Parathyroid adenoma (tissue), 2 donors: ENCODE data around the gene SAXO1.
A peak's percentile ranks its signal among the peaks of the same experiment; 100 is the strongest.

Experiments
- H2AFZ ChIP-seq: fragments of 300-600 bp; sonication (generic); one replicate; pipeline ENCODE4 v1.7.0; 2017; ENCODE audit warnings: antibody characterized with exemption, mild to moderate bottlenecking
- H3K27ac ChIP-seq: fragments of 300-600 bp; sonication (generic); one replicate; pipeline ENCODE4 v1.7.0; 2017
- H3K27me3 ChIP-seq: fragments of 300-600 bp; sonication (generic); one replicate; pipeline ENCODE4 v1.7.0; 2017; ENCODE audit warnings: low read length; ENCODE audit not compliant: control insufficient read depth, insufficient read depth
- H3K36me3 ChIP-seq: fragments of 300-600 bp; sonication (generic); one replicate; pipeline ENCODE4 v1.7.0; 2017; ENCODE audit warnings: low read length; ENCODE audit not compliant: control insufficient read depth, insufficient read depth
- H3K4me1 ChIP-seq: fragments of 300-600 bp; sonication (generic); one replicate; pipeline ENCODE4 v1.7.0; 2017; ENCODE audit warnings: control low read depth
- H3K4me2 ChIP-seq: fragments of 300-600 bp; sonication (generic); one replicate; pipeline ENCODE4 v1.7.0; 2017; ENCODE audit warnings: low read length
- H3K4me3 ChIP-seq: fragments of 300-600 bp; sonication (generic); one replicate; pipeline ENCODE4 v1.7.0; 2017; ENCODE audit warnings: low read depth, low read length
- H3K79me2 ChIP-seq: fragments of 300-600 bp; sonication (generic); one replicate; pipeline ENCODE4 v1.7.0; 2017; ENCODE audit warnings: control low read depth
- H3K9ac ChIP-seq: fragments of 300-600 bp; sonication (generic); one replicate; pipeline ENCODE4 v1.7.0; 2017; ENCODE audit warnings: mild to moderate bottlenecking
- H3K9me3 ChIP-seq: fragments of 300-600 bp; sonication (generic); one replicate; pipeline ENCODE4 v1.7.0; 2017; ENCODE audit warnings: low read length; ENCODE audit not compliant: control insufficient read depth
- TF ChIP-seq, protein P1 (sequence below): fragments of 300-600 bp; sonication (generic); IDR thresholded peaks from one replicate; pipeline ENCODE4 v1.7.0; 2017; ENCODE audit warnings: antibody characterized with exemption, mild to moderate bottlenecking
- donor health status: primary hyperparathyroidism.

SAXO1 gene, protein sequence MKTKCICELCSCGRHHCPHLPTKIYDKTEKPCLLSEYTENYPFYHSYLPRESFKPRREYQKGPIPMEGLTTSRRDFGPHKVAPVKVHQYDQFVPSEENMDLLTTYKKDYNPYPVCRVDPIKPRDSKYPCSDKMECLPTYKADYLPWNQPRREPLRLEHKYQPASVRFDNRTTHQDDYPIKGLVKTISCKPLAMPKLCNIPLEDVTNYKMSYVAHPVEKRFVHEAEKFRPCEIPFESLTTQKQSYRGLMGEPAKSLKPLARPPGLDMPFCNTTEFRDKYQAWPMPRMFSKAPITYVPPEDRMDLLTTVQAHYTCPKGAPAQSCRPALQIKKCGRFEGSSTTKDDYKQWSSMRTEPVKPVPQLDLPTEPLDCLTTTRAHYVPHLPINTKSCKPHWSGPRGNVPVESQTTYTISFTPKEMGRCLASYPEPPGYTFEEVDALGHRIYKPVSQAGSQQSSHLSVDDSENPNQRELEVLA

DNA sequence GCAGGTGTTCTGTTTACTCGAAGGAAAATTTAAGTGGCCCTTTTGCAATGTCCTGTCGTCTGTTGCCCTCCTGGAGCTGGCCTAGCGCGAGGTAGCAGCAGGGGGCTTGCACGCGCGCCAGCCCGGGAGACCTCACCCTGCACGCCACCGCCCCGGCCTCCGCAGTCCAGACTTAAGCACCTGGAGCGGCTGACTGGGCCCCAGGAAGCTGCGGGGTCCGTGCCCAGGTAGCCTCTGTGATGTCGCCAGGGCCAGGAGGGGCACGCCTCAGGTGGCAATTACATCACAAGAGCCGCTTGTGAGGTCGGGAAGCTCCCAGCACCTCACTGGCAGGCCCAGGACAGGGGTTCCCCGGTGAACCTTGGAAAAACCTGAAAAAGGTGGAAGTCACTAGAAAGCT is at the start of gene SAXO1:
Gene SAXO1, minus strand, starts transcription at position 195 of the 400 bp plus-strand sequence. CDS start 301 bp downstream, outside the sequence.
- no peaks in the 10 kb centered on the region for H3K4me1 ChIP-seq
- peak within 1 kb of the TSS; percentile 58 for H2AFZ ChIP-seq
- no peaks in the 10 kb centered on the region for H3K36me3 ChIP-seq
- no peak within 1 kb of the TSS for H3K4me3 ChIP-seq
- no peaks in the 10 kb centered on the region for H3K27me3 ChIP-seq
- TF ChIP-seq, protein P1, sequence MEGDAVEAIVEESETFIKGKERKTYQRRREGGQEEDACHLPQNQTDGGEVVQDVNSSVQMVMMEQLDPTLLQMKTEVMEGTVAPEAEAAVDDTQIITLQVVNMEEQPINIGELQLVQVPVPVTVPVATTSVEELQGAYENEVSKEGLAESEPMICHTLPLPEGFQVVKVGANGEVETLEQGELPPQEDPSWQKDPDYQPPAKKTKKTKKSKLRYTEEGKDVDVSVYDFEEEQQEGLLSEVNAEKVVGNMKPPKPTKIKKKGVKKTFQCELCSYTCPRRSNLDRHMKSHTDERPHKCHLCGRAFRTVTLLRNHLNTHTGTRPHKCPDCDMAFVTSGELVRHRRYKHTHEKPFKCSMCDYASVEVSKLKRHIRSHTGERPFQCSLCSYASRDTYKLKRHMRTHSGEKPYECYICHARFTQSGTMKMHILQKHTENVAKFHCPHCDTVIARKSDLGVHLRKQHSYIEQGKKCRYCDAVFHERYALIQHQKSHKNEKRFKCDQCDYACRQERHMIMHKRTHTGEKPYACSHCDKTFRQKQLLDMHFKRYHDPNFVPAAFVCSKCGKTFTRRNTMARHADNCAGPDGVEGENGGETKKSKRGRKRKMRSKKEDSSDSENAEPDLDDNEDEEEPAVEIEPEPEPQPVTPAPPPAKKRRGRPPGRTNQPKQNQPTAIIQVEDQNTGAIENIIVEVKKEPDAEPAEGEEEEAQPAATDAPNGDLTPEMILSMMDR: no peak
- H3K4me2 ChIP-seq: no peak within 1 kb of the TSS
- no peak within 1 kb of the TSS for H3K27ac ChIP-seq
- no peaks in the 10 kb centered on the region for H3K79me2 ChIP-seq
- H3K9ac ChIP-seq: no peak within 1 kb of the TSS
- no peaks in the 10 kb centered on the region for H3K9me3 ChIP-seq

DNA sequence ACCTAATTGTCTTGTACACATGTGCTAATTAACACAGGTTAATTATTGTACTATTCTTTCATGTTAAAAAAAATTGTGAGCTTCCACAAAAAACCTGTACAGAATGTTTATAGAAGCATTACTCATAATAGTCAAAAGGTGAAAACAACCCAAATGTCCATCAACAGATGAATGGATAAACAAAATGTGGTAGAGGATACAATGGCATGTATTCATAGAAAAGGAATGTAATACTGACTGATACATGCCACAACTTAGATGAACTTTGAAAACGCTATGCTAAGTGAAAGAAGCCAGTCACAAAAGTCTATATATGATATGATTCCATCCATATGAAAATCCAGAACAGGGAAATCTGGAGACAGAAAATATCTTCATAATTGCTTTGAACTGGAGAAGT is 41.8 kb upstream of the SAXO1 start:
- Histone ChIP-seq H3K9ac (no peak overlapping the region), H3K36me3 (no peaks in the 10 kb centered on the region), H3K27ac (no peak overlapping the region), H3K4me1 (no peaks in the 10 kb centered on the region), H3K4me2 (no peak overlapping the region), H3K9me3 (no peaks in the 10 kb centered on the region), H3K4me3 (no peak overlapping the region), H3K27me3 (no peaks in the 10 kb centered on the region), H2AFZ (no peak overlapping the region), H3K79me2 (no peaks in the 10 kb centered on the region)
- TF ChIP-seq, protein P1: no peak

DNA sequence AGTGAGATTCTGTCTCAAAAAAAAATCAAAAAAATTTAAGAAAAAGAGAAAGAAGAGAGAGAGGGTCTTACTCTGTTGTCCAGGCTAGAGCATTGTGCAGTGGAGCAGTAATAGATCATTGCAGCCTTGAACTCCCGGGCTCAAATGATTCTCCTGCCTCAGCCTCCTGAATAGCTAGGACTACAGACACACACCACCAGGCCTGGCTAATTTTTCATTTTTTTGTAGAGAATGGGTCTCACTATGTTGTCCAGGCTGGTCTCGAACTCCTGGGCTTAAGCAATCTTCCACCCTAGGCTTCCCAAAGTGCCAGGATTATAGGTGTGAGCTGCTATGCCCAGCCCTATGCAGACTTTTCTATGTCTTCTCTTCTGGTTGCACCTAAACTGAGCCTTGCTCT is 41.2 kb upstream of the SAXO1 start:
- no peaks in the 10 kb centered on the region for H3K36me3 ChIP-seq
- no peaks in the 10 kb centered on the region for H3K4me1 ChIP-seq
- H3K9me3 ChIP-seq: no peaks in the 10 kb centered on the region
- no peak overlapping the region for H3K27ac ChIP-seq
- no peak overlapping the region for H3K4me3 ChIP-seq
- H3K4me2 ChIP-seq: no peak overlapping the region
- no peak overlapping the region for H2AFZ ChIP-seq
- no peaks in the 10 kb centered on the region for H3K79me2 ChIP-seq
- TF ChIP-seq, protein P1: no peak
- no peak overlapping the region for H3K9ac ChIP-seq
- H3K27me3 ChIP-seq: no peaks in the 10 kb centered on the region

DNA sequence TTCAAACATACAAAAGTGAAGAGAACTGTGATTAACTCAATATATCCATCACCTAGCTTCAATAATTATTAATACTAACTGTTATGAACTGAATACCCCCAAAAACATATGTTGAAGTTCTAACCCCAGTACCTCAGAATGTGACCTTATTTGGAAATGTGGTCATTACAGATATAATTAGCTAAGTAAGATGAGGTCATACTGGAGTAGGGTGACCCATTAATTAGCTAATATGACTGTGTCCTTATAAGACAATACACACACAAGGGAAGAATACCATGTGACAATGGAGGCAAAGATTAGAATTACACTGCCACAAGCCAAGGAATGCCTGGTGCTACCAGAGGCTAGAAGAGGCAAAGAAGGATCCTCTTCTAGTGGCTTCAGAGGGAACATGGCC is 24.0 kb upstream of the SAXO1 start:
- Histone ChIP-seq H3K4me2 (no peak overlapping the region), H2AFZ (no peak overlapping the region), H3K4me3 (no peak overlapping the region), H3K4me1 (no peaks in the 10 kb centered on the region), H3K9me3 (no peaks in the 10 kb centered on the region), H3K27me3 (no peaks in the 10 kb centered on the region), H3K9ac (no peak overlapping the region), H3K27ac (no peak overlapping the region), H3K79me2 (no peaks in the 10 kb centered on the region), H3K36me3 (no peaks in the 10 kb centered on the region)
- TF ChIP-seq, protein P1: no peak
